NCI-H1694 treated with DMSO at 0.1 percent for 48 hours (cell line): ENCODE measurements around the gene AKR1A1.
"Not testable (repeated sequence)": the region's sequence is repeated elsewhere in the genome, so short reads cannot be mapped to it uniquely, and the experiment has no call there.

Experiments
- DNase-seq: peaks from one replicate; lab custom pipeline; 2025; lab: John Stamatoyannopoulos, UW

Gene AKR1A1

GRCh38 chr1:45550401-45551351, at the start of gene AKR1A1:
AKR1A1 (plus strand) TSS chr1:45550826; CDS start chr1:45561795, 10,969 bp downstream.
- DNase-seq: peak; percentile 92

GRCh38 chr1:45501505-45501859, 49.1 kb upstream of the AKR1A1 start:
- no peak for DNase-seq

DNA sequence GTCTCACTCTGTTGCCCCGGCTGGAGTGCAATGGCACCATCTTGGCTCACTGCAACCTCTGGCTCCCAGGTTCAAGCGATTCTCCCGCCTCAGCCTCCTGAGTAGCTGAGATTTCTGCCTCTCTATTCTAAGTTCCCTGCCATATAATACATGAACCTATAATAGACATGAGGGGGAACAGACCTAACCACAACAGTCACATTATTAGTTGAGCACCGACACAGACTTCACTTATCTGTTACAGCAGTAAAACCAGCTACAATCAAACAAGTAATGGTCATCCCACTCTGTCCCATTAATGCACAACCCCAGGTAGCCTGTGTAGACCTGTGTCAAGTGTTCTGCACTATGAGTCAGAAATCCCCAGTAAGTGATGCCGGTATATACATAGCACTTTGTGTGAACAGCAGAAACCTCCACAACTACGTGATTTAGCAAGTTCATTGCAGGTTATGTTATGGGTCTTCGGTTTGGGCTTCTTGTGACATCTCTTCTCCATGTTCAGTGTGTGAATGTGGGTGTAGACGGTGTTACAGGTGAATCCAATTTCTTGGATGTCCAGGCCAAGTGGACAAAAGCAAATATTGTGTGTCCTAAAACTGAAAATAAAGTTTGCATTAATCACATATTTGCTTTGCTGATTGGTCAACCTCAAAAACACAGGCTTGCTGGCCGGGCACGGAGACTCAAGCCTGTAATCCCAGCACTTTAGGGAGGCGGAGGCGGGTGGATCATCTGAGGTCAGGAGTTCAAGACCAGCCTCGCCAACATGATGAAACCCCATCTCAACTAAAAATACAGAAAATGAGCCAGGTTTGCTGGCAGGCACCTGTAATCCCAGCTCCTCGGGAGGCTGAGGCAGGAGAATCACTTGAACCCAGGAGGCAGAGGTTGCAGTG, 46.9 kb upstream of the AKR1A1 start:
- no peak for DNase-seq

GRCh38 chr1:45507195-45507594, 43.4 kb upstream of the AKR1A1 start:
- DNase-seq: no peak

GRCh38 chr1:45507893-45508292, 42.7 kb upstream of the AKR1A1 start:
- no peak for DNase-seq

GRCh38 chr1:45508295-45509151, 42.1 kb upstream of the AKR1A1 start:
- no peak for DNase-seq

GRCh38 chr1:45510036-45510971, 40.3 kb upstream of the AKR1A1 start:
- no peak for DNase-seq

GRCh38 chr1:45510972-45511527, 39.6 kb upstream of the AKR1A1 start:
- no peak for DNase-seq

- peak; percentile 11 for DNase-seq
These were observed 38.0 kb upstream of the AKR1A1 start for GRCh38 chr1:45512641-45513054.

- not testable (repeated sequence) for DNase-seq
These were observed 36.9 kb upstream of the AKR1A1 start for GRCh38 chr1:45513532-45514260.

GRCh38 chr1:45516036-45516435, 34.6 kb upstream of the AKR1A1 start:
- DNase-seq: no peak

DNA sequence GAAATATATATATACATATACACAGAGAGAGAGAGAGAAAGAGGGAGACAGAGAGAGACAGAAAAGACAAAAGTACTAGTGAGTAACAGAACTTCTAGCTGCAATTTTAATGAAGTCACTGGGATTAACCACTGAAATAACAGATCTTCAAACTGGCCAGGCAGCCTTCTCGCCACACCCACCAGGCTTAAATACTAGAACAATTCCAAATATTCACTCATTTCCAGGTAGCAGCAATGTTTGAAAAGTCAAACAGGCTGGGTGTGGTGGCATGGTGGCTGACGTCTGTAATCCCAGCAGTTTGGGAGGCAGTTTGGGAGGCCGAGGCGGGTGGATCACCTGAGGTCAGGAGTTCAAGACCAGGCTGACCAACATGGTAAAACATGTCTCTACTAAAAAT, 34.2 kb upstream of the AKR1A1 start:
- no peak for DNase-seq

- DNase-seq: not testable (repeated sequence)
These were observed 32.3 kb upstream of the AKR1A1 start for GRCh38 chr1:45518366-45518765.

GRCh38 chr1:45518910-45519309, 31.7 kb upstream of the AKR1A1 start:
- peak; percentile 25 for DNase-seq

DNA sequence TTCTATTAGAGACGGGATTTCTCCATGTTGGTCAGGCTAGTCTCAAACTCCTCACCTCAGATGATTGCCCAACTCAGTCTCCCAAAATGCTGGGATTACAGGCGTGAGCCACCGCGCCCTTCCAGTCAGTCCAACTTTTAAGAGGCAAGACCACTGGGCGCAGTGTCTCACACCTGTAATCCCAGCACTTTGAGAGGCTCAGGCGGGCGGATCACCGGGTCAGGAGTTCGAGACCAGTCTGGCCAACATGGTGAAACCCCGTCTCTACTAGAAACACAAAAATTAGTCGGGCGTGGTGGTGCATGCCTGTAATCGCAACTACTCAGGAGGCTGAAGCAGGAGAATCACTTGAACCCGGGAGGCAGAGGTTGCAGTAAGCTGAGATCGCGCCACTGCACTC, 30.9 kb upstream of the AKR1A1 start:
- DNase-seq: not testable (repeated sequence)

- DNase-seq: peak; percentile 91
These were observed 29.0 kb upstream of the AKR1A1 start, which contains the start of gene PRDX1 for GRCh38 chr1:45521413-45522323. PRDX1 (minus strand) TSS chr1:45521884; CDS start chr1:45519043, 2,841 bp downstream.

GRCh38 chr1:45522324-45523104, 28.1 kb upstream of the AKR1A1 start:
- no peak for DNase-seq

DNA sequence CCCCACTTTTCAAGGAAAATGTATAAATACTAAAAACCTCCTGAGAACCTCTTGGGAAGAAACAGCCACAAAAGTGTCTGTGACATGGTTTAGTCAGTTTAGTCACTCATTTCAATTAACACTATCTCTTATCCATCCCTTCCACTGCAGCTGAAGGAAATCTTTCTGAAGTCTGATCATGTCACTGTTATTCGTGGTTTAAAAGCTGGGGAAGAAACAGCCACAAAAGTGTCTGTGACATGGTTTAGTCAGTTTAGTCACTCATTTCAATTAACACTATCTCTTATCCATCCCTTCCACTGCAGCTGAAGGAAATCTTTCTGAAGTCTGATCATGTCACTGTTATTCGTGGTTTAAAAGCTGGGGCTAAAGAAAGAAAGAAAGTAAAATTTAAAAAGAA, 27.1 kb upstream of the AKR1A1 start:
- not testable (repeated sequence) for DNase-seq
